NT2/D1 (cell line): ENCODE measurements around the gene GARIN5B.

Experiments used
- DNase-seq: peaks from one replicate; pipeline ENCODE4 v3.0.0-alpha.2; 2011; ENCODE audit warnings: low read depth, low spot score
- H3K27me3 ChIP-seq: 2 replicates; pipeline ENCODE4 v1.6.0; 2011; ENCODE audit warnings: mild to moderate bottlenecking; ENCODE audit not compliant: insufficient read length, insufficient read depth
- H3K36me3 ChIP-seq: 2 replicates; pipeline ENCODE4 v1.6.1; 2011; ENCODE audit warnings: mild to moderate bottlenecking, low read length, mixed read lengths; ENCODE audit not compliant: insufficient read depth, insufficient read length
- H3K4me1 ChIP-seq: 2 replicates; pipeline ENCODE4 v1.5.1; 2011; ENCODE audit not compliant: insufficient read depth, insufficient read length
- H3K4me3 ChIP-seq: 2 replicates; pipeline ENCODE4 v1.5.1; 2011; ENCODE audit warnings: low read depth; ENCODE audit not compliant: insufficient read length
- H3K9ac ChIP-seq: 2 replicates; pipeline ENCODE4 v1.6.0; 2011; ENCODE audit warnings: low read depth; ENCODE audit not compliant: insufficient read length
- H3K9me3 ChIP-seq: 2 replicates; pipeline ENCODE4 v1.5.1; 2011; ENCODE audit warnings: mild to moderate bottlenecking, low read length; ENCODE audit not compliant: insufficient read depth
- SUZ12 ChIP-seq: IDR thresholded peaks from 2 replicates; pipeline ENCODE4 v1.6.1; 2011; ENCODE audit not compliant: insufficient read length, insufficient read depth; ENCODE audit errors: extremely low read depth
- YY1 ChIP-seq: IDR thresholded peaks from 2 replicates; pipeline ENCODE4 v1.6.1; 2011; ENCODE audit not compliant: insufficient read length, insufficient read depth
- ZNF274 ChIP-seq: IDR thresholded peaks from 2 replicates; pipeline ENCODE4 v1.6.1; 2011; ENCODE audit warnings: mild to moderate bottlenecking, low read depth, low read length

GARIN5B gene

DNA sequence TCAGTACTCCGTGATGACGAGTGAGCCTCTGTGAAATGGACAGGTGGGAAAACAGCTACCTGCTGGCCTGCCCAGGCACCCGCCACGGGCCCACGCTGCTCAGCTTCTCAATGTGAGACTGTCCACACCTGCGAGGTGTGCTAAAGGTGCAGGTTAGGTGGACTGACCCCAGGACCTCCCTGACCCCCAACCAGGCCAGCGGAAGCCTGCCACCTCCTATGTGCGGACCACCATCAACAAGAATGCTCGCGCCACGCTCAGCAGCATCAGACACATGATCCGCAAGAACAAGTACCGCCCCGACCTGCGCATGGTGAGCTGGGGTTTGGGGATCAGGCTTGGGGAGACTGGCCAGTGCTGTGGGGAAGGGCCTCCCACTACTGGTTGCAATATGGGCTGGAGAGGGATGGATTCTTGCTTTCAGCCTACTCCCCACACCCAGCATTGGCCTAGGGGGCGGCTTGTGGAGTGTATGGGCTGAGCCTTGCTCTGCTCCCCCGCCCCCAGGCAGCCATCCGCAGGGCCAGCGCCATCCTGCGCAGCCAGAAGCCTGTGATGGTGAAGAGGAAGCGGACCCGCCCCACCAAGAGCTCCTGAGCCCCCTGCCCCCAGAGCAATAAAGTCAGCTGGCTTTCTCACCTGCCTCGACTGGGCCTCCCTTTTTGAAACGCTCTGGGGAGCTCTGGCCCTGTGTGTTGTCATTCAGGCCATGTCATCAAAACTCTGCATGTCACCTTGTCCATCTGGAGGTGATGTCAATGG, 24.9 kb upstream of the GARIN5B start:
- Histone ChIP-seq H3K36me3 (peaks cover 56% of the 10 kb centered on the region), H3K9me3 (no peaks in the 10 kb centered on the region), H3K27me3 (peaks cover under 1% of the 10 kb centered on the region), H3K4me3 (peak overlapping the region; percentile 97), H3K9ac (peak overlapping the region; percentile 99), H3K4me1 (peaks cover 43% of the 10 kb centered on the region)
- no peak for DNase-seq
- no peak for TF ChIP-seq ZNF274
- no peak for TF ChIP-seq YY1
- no peak for TF ChIP-seq SUZ12

DNA sequence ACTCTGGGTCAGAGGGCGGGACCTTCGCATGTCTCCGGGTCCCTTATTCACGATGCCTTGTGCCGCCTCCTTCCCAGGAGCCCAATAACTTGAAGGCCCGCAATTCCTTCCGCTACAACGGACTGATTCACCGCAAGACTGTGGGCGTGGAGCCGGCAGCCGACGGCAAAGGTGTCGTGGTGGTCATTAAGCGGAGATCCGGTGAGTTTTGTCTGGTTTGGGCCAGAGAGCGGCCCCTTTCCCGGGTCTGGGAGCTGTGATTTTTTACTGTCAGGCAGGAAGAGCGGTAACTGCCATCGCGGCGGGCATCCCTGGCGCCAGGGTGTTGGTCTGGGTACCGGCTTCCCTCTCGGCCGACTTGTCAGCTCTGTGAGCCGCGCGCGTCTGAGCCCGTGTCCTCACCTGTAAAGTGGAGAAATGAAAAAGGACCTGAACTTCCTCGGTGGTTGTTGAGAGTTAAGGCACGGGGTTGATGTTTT, 23.5 kb upstream of the GARIN5B start:
- peaks cover 56% of the 10 kb centered on the region for H3K36me3 ChIP-seq

DNA sequence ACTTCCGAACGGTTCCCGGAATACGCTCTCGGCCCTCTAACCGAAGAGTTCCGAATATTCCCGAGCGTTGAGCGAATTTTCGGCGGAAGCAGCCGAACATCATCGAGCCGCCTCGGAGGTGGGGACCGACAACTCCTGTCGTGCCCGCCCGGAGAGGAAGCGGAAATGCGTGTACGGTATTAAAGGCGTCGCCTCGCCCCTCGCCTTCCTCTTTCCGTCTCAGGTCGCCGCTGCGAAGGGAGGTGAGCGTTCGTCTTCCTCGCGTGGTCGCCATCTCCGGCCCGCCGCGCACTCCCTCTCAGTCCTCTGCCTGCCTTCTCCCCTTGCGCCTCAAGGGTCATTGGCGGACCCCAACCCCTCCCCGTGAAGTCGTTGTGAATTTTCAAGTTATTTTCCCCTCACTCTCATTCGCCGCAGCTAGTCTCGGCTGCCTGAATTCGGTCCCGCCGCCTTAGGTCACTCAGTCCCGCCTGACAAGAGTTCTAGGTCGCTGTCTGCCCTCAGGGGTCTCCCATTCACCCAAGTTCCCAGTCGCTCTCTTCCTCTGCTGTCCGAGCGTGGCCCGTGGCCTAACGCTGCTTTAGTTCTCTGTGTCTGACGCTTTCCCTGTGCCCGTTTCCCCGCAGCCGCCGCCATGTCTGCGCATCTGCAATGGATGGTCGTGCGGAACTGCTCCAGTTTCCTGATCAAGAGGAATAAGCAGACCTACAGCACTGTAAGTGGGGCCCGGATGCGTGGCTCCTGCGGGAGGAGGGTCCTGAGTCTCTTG, 22.8 kb upstream of the GARIN5B start, which contains the start of gene RPL28:
TSS of gene RPL28 (plus strand) at position 209 of the 769 bp plus-strand sequence. CDS start at position 635, 426 bp downstream.
- peak; percentile 92 for DNase-seq
- peak within 1 kb of the TSS; percentile 99 for H3K9ac ChIP-seq
- H3K36me3 ChIP-seq = peaks cover 50% of the 10 kb centered on the region
- H3K4me3 ChIP-seq = peak within 1 kb of the TSS; percentile 97
- H3K9me3 ChIP-seq = no peaks in the 10 kb centered on the region
- H3K4me1 ChIP-seq = peaks cover 31% of the 10 kb centered on the region
- peaks cover 12% of the 10 kb centered on the region for H3K27me3 ChIP-seq
- TF ChIP-seq SUZ12 (no peak), YY1 (no peak), ZNF274 (no peak)

More for the DNA sequence above, 23.5 kb upstream of the GARIN5B start:
- DNase-seq = no peak
- H3K4me3 ChIP-seq = peak overlapping the region; percentile 97
- no peaks in the 10 kb centered on the region for H3K9me3 ChIP-seq
- TF ChIP-seq SUZ12 (no peak), YY1 (no peak), ZNF274 (no peak)
- H3K9ac ChIP-seq = peak overlapping the region; percentile 99
- H3K4me1 ChIP-seq = peaks cover 36% of the 10 kb centered on the region
- H3K27me3 ChIP-seq = peaks cover 12% of the 10 kb centered on the region

DNA sequence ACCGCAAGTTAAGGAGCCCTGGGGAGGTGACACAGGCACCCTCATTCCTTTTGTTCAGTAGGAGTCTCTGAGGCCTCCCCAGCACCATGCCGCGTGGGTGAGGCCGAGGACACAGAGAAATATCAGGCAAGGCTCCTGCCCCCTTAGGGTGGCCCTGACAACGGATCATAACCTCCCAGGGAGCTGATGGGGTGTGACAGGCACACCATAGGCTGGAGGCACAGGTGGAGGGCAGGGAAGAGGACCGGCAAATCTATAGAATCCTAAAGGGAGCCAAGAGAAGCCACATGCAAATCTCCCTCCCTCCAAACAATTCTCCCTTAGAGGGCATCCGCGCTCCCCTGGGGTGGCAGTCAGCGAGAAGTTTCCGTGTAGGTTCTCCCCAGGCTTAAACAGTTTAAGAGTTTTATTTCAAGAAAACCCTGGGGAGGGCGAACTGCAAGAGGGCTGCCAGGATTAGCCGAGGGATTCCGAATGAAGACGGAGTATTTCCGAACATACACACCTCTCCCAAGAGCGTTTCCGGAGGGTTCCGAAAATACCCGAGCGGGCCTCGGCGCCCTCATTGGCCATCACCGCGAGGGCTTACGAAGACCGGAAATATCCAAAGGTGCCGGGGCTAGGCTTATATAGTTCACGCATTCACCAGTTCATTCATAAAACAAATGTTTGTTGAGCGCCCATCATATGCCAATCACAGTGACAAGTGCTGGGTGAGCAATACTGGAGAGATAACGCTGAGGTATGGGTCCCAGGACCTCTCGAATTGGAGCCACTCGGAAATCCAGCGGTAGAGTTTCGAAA, 22.1 kb upstream of the GARIN5B start:
- peak overlapping the region; percentile 99 for H3K9ac ChIP-seq
- peaks cover 31% of the 10 kb centered on the region for H3K4me1 ChIP-seq
- no peaks in the 10 kb centered on the region for H3K9me3 ChIP-seq
- H3K36me3 ChIP-seq = peaks cover 42% of the 10 kb centered on the region
- no peak for TF ChIP-seq ZNF274
- no peak for TF ChIP-seq YY1
- no peak for TF ChIP-seq SUZ12
- peaks cover 12% of the 10 kb centered on the region for H3K27me3 ChIP-seq
- DNase-seq = peak; percentile 82
- H3K4me3 ChIP-seq = peak overlapping the region; percentile 97

DNA sequence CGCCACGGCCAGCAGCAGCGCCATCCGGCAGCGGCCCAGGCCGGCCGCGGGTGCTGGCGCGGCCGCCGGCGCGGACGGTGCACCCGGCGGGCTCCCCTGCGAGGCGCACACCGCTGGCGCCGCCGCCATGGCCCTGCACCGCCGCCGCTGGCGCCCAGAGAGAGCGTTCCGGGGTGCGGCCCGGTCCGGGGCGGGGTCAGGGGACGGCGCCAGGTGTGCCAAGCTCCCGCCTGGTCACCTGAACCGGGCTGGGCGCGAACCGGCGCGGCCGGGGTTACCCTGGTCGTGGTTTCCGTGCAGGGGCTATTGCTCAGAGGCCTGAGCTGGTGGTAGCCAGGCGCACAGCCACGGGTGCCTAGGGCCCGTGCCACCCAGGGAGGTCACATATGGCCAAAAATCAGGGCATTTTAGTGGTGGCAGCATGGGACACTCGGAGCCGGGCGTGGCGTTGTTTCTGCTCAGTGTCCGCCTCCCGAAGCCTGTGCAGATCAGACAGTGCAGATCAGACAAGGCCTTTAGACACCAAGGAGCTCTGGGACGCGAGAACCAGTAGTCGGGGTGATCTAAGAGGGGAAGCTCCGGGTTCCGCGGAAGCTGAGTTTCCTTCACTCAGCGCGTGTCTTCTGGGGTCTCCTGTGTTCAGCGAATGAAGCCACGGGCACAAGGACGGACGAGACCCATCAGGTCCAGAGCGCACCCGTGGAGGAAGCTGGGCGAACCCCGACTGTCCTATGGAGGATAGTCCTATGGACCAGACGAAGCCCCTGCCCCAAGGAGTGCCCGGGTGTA, 21.3 kb upstream of the GARIN5B start, which contains the start of gene TMEM238:
TSS of gene TMEM238 (minus strand) at position 162 of the 789 bp plus-strand sequence. CDS start at position 129, 33 bp downstream.
- H3K4me1 ChIP-seq = peaks cover 24% of the 10 kb centered on the region
- H3K9me3 ChIP-seq = no peaks in the 10 kb centered on the region
- TF ChIP-seq SUZ12 (no peak), ZNF274 (no peak), YY1 (no peak)
- DNase-seq = no peak
- peaks cover 34% of the 10 kb centered on the region for H3K36me3 ChIP-seq
- peak within 1 kb of the TSS; percentile 97 for H3K4me3 ChIP-seq
- H3K9ac ChIP-seq = peak within 1 kb of the TSS; percentile 99
- H3K27me3 ChIP-seq = peaks cover 12% of the 10 kb centered on the region

DNA sequence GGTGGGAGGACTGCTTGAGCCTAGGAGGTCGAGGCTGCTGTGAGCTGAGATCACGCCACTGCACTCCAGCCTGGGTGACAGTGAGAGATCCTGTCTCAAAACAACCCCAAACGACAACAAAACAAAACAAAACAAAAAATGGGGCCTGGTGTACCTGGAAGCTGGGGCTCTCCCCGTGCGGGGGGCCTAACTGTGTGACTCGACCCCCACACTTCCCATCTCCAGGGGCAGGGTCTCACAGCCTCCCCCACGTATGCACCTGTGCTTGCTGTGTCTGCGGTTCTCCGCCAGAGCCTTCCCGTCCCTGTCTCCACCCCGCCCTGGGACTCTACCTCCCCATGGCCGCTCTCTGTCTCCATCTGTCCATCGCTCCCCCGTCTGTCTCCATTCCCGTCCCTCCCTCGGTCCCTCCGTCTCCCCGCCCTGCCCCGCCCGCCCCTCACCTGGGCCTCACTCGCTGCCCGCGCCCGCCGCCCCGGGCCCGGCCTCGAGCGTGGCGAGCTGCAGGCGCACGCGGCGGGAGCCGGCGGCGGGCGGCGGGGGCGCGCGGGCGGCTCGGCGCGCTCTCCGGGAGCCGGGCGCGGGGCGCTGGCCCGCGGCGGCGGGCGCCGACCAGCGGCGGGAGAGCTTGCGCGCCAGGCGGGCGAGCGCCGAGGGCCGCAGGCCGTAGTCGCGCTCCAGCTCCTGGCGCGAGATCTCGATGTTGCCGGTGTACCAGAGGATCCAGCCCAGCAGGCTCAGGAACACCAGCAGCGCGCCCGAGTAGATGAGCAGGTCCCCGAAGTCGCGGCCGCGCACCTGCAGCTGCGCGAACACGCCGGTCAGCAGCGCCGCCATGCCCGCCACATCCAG, 20.4 kb upstream of the GARIN5B start:
- DNase-seq = no peak
- H3K9ac ChIP-seq = peak overlapping the region; percentile 99
- H3K36me3 ChIP-seq = peaks cover 26% of the 10 kb centered on the region

More for the DNA sequence above, 20.4 kb upstream of the GARIN5B start:
- H3K4me1 ChIP-seq = peaks cover 16% of the 10 kb centered on the region
- H3K9me3 ChIP-seq = no peaks in the 10 kb centered on the region
- H3K4me3 ChIP-seq = peak overlapping the region; percentile 97
- H3K27me3 ChIP-seq = peaks cover 12% of the 10 kb centered on the region
- no peak for TF ChIP-seq SUZ12
- TF ChIP-seq ZNF274 = no peak
- no peak for TF ChIP-seq YY1
